ENCODE data around the gene NDUFB10.
"Not testable (repeated sequence)": the region's sequence is repeated elsewhere in the genome, so short reads cannot be mapped to it uniquely, and the experiment has no call there.

Gene NDUFB10

DNA sequence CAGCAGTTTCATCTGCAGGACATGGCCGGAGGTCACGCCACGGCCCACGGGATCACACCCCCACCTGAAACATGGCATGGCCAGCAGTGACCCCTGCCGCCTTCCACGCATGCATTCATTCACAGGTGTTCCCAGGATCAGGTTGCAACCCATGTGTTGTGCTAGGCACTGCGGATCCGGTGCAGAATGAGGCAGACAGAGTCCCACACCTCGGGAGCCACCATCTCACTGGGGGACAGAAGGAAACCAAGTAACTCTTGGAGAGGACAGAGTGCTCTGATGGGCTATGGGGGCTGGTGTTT lies 12.0 kb upstream of the NDUFB10 start:
- no peak for DNase-seq

DNA sequence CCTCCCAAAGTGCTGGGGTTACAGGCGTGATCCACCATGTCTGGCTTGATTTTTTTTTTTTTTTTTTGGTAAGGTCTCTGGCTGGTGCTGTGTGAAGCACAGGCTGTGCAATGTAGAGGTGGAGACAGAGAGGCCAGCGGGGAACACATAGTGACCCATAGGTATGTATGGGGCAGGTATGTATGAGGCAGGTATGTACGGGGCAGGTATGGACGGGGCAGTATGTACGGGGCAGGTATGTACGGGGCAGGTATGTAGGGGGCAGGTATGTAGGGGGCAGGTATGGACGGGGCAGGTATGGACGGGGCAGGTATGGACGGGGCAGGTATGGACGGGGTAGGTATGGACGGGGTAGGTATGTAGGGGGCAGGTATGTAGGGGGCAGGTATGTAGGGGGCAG lies 9.8 kb upstream of the NDUFB10 start:
- DNase-seq, result no peak

GRCh38 chr16:1950047-1950446 lies 9.3 kb upstream of the NDUFB10 start:
- no peak for DNase-seq

DNA sequence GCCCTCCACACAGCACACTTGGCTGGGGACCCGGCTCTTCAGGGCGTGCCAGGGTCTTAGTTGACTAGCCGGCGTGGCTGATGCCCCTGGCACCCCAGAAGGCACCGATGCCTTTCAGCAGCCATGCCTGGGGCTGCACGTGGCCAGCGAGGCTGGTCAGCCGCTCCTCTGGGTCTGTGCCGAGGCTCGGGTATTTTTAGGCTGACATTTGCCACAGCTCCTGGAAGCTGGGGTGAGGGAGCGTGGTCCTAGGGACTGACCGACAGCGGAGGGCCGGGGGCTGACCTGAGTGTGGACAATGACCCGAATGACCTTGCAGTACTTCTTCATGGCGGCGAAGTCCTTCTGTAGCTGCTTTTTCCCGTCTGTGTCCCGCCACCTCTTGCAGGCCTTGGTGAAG lies 8.8 kb upstream of the NDUFB10 start:
- no peak for DNase-seq

- no peak for DNase-seq
Observed at GRCh38 chr16:1953734-1954133, 5.6 kb upstream of the NDUFB10 start.

DNA sequence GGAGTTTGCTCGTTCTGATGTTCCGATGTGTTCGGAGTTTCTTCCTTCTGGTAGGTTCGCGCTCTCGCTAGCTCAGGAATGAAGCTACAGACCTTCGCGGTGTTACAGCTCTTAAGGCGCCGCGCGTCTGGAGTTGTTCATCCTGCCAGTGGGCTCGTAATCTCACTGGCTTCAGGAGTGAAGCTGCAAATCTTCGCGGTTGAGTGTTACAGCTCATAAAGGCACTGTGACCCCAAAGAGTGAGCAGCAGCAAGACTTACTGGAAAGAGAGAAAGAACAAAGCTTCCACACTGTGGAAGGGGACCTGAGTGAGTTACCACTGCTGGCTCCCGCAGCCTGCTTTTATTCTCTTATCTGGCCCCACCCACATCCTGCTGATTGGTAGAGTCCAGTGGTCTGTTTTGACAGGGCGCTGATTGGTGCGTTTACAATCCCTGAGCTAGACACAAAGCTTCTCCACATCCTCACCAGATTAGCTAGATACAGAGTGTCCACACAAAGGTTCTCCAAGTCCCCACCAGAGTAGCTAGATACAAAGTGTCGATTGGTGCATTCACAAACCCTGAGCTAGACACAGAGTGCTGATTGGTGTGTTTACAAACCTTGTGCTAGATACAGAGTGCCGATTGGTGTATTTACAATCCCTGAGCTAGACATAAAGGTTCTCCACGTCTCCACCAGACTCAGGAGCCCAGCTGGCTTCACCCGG lies 1.8 kb upstream of the NDUFB10 start:
- DNase-seq, result not testable (repeated sequence)

- not testable (repeated sequence) for DNase-seq
Observed at GRCh38 chr16:1958143-1958491, 1.2 kb upstream of the NDUFB10 start.

- DNase-seq, result no peak
Observed at GRCh38 chr16:1958715-1959268, 546 bp upstream of the NDUFB10 start.

DNA sequence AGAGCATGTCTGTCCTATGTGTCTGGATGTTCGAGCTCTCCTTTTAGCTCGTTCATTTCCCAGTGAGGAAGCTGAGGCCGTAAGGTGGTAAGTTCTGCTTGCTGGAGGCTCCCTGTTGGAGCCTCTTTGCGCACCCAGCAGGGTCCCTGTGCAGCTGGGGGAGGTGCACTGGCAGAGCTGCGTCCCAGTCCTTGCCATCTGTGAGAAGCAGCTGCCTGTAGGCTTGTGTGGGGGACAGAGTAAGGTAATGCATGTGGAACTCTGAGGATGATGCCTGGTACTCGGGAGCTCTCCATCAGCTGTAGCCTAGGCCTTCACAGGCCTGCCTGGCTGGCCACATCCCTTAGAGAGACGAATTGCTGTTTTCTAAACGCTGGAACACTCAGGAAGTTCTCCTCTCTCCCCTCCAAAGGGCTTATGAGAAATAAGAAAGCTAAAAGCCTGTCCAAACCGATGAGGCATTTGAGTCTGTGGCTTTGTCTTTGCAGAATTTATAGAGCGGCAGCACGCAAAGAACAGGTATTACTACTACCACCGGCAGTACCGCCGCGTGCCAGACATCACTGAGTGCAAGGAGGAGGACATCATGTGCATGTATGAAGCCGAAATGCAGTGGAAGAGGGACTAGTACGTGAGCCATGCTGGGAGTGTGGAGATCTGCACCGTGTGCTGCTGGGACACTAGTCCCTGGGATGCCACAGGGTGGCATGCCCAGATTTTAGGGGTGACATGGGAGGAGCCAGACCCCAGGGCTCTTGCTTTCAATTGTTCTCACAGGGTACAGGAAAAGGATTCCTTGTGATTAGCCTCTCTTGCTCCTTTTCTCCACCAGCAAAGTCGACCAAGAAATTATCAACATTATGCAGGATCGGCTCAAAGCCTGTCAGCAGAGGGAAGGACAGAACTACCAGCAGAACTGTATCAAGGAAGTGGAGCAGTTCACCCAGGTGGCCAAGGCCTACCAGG lies 1.6 kb downstream of the NDUFB10 start:
- peak; percentile 82 for DNase-seq

GRCh38 chr16:1961651-1962067 lies 2.3 kb downstream of the NDUFB10 start:
- DNase-seq, result no peak

GRCh38 chr16:1962161-1963153 lies 3.1 kb downstream of the NDUFB10 start:
- not testable (repeated sequence) for DNase-seq

GRCh38 chr16:1963806-1964505 lies 4.6 kb downstream of the NDUFB10 start:
- DNase-seq, result no peak

DNA sequence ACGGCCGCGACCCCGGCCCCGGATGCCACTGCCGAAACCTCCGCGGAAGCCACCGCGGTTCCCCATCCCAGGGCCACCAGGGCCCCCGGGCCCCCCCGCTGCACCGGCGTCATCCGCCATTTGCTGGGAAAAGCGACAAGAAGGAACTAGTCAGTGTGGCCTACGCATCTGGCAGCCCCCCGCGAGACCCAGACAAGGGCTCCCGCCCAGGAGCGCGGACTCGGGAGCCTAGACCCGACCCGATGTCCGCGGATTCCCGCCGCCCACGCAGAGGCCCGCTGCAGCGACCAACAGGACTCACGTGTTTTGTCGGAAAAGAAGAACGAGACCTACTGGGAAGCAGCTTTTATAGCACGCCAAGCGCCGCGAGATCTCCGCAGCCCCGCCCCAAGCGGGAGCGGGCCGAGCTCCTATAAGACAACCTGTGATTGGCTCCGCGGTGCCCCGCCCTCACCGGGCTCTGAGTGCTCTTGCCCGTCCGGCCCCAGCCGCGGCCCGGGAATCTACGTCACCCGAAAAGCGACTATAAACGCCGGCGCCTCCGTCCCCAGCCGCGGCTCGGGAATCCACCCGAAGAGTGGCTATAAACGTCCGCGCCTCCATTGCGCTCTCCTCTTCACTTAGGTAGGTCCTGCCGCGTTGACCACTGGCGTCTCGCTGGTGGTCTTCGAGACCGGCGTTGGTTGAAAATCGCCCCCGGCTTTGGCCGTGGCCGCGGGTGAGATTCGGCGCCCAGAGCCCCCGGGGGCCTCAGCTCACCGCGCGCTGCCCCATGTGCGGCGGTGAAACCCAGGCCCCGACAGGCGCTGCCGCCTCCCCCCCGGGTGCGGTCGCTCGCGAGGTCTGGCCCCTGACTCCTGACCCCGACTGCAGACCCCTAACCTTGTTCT lies 5.4 kb downstream of the NDUFB10 start, which contains the start of gene RPS2:
RPS2 (minus strand) TSS at position 321 of the 890 bp plus-strand sequence; CDS start at position 120, 201 bp downstream.
- DNase-seq, result peak; percentile 96

GRCh38 chr16:1965396-1966001 lies 6.2 kb downstream of the NDUFB10 start:
- DNase-seq, result no peak

GRCh38 chr16:1966460-1966859 lies 7.1 kb downstream of the NDUFB10 start, which contains the start of gene RNF151:
TSS of gene RNF151 (plus strand) at chr16:1966856. CDS start at chr16:1966882, 26 bp downstream.
- DNase-seq, result no peak

- DNase-seq, result no peak
Observed at GRCh38 chr16:1968146-1968953, 9.0 kb downstream of the NDUFB10 start.

GRCh38 chr16:1971796-1972489 lies 12.6 kb downstream of the NDUFB10 start, which contains the start of gene TBL3:
TSS of gene TBL3 (plus strand) at chr16:1972053. CDS start at chr16:1972165, 112 bp downstream.
- DNase-seq, result peak; percentile 71

GRCh38 chr16:1972490-1972877 lies 13.1 kb downstream of the NDUFB10 start:
- no peak for DNase-seq
